COLO829 (cell line): ENCODE measurements around the gene BACH2.

Source experiments
- DNase-seq: peaks from one replicate; pipeline ENCODE4 v3.0.0; 2012; ENCODE audit warnings: low spot score

BACH2 gene

GRCh38 chr6:89965441-89966227 is 331.0 kb downstream of the BACH2 start:
- no peak for DNase-seq

DNA sequence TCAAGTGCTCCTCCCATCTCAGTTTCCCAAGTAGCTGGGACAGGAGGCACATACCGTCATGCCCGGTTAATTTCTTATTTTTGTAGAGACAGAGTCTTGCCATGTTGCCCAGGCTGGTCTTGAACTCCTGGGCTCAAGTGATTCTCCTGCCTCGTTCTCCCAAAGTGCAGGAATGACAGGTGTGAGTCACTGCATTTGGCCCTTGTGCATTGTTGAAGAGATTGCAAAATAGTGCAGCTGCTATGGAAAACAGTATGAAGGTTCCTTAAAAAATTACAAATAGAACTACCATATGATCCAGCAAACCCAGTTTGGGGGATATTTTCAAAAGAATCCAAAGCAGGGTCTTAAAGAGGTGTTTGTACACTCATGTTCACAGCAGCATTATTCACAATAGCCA is 333.3 kb downstream of the BACH2 start:
- DNase-seq = no peak

DNA sequence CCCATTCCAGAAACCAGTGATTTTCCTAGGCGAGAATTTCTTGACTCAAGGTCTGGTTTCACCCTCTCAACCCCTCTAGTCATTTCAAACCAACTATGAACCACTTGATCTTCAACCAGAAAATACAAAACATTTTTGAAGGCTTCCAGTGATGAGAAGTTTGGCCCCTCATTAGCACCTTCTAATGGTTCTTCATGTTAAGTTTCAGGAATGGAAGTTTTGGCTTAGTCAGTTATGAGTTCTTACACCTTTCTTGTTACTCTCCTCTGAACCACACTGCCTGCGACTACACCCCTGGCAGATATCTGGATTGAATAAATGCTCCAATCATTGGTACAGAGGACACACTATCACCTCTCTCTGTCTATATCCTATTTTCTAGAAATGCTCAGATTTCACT is 335.2 kb downstream of the BACH2 start:
- no peak for DNase-seq

GRCh38 chr6:89959883-89960282 is 336.8 kb downstream of the BACH2 start:
- DNase-seq = no peak

GRCh38 chr6:89956182-89956581 is 340.5 kb downstream of the BACH2 start:
- DNase-seq = no peak

- no peak for DNase-seq
Observed at GRCh38 chr6:89955364-89955763, 341.3 kb downstream of the BACH2 start.

GRCh38 chr6:89954721-89955148 is 341.9 kb downstream of the BACH2 start:
- DNase-seq = no peak

DNA sequence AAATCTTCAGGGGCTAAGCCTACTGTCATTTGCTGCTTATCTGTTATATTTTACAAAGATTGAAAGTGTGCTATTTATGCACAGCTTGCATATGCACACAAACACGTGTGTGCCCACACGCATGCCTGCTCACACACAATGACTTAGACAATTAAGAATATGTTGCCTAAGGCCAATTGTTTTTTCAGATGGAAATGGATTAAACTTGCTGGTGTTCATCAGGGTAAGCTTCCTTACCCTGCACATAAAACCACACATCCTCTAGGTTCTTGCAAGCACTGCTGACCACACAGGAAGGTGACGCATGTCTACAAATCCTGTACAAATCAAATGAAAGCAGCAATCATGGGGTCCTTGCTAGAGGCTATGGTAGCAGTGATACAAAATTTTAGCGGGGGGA is 344.0 kb downstream of the BACH2 start:
- no peak for DNase-seq

GRCh38 chr6:89952105-89952671 is 344.5 kb downstream of the BACH2 start:
- DNase-seq = no peak

- DNase-seq = no peak
Observed at GRCh38 chr6:89951574-89952104, 345.0 kb downstream of the BACH2 start.

GRCh38 chr6:89950879-89951391 is 345.7 kb downstream of the BACH2 start:
- DNase-seq = no peak

DNA sequence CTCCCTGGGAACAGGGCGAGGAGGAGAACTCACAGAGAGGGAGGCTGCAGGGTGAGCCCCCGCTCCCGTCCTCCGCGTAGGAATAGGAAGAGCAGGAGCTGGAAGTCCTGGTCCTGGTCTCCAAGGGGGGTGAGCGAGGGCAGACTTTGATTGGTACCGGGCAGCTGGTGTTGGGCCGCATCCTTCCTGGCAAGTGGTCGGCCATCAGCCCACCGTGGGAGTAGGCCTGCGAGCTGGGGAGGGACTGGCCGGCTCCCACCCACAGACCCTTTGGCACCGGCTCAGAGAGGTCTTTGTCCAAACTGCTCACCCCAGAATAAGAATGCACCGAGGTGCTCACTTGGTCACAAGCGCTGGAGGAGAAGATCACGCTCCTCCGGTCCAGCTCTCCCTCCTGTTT is 346.2 kb downstream of the BACH2 start:
- DNase-seq = no peak

GRCh38 chr6:89948876-89949275 is 347.8 kb downstream of the BACH2 start:
- DNase-seq = no peak

DNA sequence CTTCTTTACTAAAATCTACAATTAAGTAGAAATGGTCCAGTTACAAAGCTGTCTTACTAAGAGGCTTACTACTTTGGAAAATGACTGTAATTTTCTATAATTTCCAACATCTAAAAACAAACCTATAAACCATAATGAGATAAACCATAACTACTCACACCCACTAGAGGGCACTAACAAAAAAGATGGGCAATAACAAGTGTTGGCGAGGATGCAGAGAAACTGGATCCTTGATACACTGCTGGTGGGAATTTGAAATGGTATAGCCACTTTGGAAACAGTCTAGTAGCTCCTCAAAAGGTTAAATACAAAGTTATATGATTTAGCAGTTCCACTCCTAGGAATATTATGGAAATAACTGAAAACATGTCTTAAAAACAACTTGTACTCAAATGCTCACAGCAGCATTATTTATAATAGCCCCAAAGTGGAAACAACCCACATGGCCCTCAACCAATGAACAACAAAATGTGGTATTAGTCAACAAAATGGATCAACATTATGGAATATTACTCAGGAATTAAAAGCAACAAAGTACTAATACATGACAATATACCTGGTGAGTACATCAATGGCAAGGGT is 351.7 kb downstream of the BACH2 start:
- no peak for DNase-seq

DNA sequence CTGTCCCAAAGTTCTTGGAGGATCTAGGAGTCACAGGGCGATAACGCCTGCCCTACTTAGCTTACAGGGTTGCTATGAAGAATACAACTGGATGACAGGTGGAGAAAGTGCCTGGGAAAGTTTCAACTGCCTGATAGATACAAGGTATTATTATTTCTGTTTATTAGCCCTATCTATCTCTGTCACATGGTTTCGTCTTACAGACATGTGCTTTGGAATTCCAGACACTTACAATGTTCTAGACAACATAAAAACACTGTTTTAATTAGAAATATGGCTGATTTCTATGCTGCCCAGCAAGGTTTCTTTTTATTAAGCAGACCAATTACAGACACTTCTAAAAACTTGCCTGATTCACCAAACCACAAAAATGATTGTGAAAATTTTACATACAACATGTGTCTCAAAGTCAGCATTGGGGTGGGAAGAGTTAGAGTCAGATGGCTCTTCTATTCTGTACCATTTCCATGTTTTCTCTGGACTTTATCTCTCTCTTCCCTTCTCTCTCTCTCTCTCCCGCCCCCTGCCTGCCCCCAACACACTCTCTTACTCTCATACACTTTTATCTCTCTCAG is 352.4 kb downstream of the BACH2 start:
- DNase-seq = no peak

DNA sequence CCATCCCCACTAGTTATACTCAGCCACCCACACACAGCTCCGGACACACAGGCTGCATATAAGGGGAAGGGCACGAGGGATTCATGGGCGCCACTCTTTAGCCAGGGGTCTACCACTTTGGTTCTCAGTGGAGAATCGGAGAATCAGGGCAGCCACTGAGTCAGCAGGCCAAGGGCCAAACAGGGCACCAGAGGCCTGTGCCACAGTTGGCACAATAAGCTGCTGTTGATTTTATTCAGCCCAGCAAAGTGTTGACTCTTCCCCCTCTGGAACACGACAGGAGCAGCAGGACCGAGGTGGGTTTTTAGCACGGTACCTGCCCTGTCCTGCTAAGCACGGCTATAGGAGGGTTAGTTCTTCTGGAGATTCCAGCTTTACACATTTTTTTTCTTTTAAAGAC is 354.0 kb downstream of the BACH2 start:
- no peak for DNase-seq

- no peak for DNase-seq
Observed at GRCh38 chr6:89941763-89942497, 354.7 kb downstream of the BACH2 start.

- DNase-seq = peak; percentile 85
Observed at GRCh38 chr6:89941031-89941762, 355.4 kb downstream of the BACH2 start.

DNA sequence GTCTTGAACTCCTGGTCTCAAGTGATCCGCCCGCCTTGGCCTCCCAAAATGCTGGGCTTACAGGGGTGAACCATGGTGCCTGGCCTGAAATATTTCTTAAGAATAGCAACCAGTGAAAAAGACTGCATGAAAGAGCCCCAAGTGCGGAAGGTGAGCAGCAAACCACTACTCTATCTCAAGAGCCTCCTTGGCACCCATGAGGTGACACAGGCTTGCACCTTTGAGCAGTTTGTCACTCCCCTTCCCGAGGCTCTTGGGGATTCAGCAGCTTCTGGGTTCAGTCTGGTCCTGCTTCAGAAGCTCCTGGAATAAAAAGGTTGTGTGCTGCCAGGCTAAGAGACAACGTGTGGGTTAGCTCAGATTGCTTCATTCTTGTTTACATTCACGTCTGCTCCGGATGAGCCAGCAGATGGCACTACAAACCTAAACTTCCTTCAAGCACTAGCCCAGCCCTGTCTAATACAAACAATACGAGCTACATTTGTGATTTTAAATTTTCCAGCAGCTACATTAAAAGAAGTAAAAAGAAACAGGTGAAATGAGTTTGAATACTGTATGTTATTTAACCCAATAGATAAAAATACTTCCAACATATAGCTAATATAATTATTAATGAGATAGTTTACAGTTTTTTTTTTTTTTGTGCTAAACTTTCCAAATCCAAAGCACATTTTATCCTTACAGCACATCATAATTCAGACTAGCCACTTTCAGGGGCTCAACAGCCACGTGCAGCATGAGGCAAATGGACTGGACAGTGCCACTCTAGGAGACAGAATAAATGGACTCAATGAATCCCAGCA is 356.2 kb downstream of the BACH2 start:
- DNase-seq = peak; percentile 69

- no peak for DNase-seq
Observed at GRCh38 chr6:89939144-89939543, 357.5 kb downstream of the BACH2 start.
